TTC549 (cell line): ENCODE measurements around the gene GSAP.
"Not testable (repeated sequence)": the region's sequence is repeated elsewhere in the genome, so short reads cannot be mapped to it uniquely, and the experiment has no call there.

Source experiments
- FAIRE-seq: peaks from 2 replicates; lab custom pipeline; 2012; peaks lifted over from hg19 to GRCh38; lab: Jason Lieb, UNC

GSAP gene

GRCh38 chr7:77281780-77282478 lies 134.2 kb downstream of the GSAP start:
- FAIRE-seq, result no peak

- no peak for FAIRE-seq
Measured at GRCh38 chr7:77276120-77276519, 140.0 kb downstream of the GSAP start.

GRCh38 chr7:77275663-77276062 lies 140.5 kb downstream of the GSAP start:
- FAIRE-seq, result not testable (repeated sequence)

GRCh38 chr7:77271766-77272165 lies 144.4 kb downstream of the GSAP start:
- no peak for FAIRE-seq

GRCh38 chr7:77270094-77270480 lies 146.1 kb downstream of the GSAP start:
- FAIRE-seq, result no peak

- no peak for FAIRE-seq
Measured at GRCh38 chr7:77269360-77270093, 146.6 kb downstream of the GSAP start.

GRCh38 chr7:77266291-77266794 lies 149.8 kb downstream of the GSAP start:
- FAIRE-seq, result no peak

- FAIRE-seq, result no peak
Measured at GRCh38 chr7:77265666-77266065, 150.5 kb downstream of the GSAP start.

GRCh38 chr7:77262316-77262715 lies 153.8 kb downstream of the GSAP start:
- FAIRE-seq, result no peak
